Neural progenitor cell (in vitro differentiated cells): ENCODE results near the gene KCNMA1. TPM values are rescaled to one million over a fixed set of nuclear protein-coding genes. Genes with fewer than 3 reads are reported as not detected.

ENCODE experiments used
- DNase-seq: peaks from one replicate; pipeline ENCODE4 v3.0.0-alpha.2; 2016; ENCODE audit warnings: low spot score
- H2AFZ ChIP-seq: fragments of 200-600 bp; sonication (generic); replicated peaks from 2 replicates; pipeline ENCODE4 v1.6.1; 2016; ENCODE audit warnings: antibody characterized with exemption
- H3F3A ChIP-seq: fragments of 200-600 bp; sonication (generic); 2 replicates; pipeline ENCODE4 v1.6.1; 2016; ENCODE audit warnings: antibody characterized with exemption, low read depth
- H3K27ac ChIP-seq: fragments of 200-600 bp; sonication (generic); 2 replicates; pipeline ENCODE4 v1.5.1; 2016; ENCODE audit warnings: mild to moderate bottlenecking
- H3K27me3 ChIP-seq: fragments of 200-600 bp; sonication (generic); 2 replicates; pipeline ENCODE4 v1.6.1; 2016; ENCODE audit warnings: mild to moderate bottlenecking, moderate library complexity
- H3K36me3 ChIP-seq: fragments of 200-600 bp; sonication (generic); 2 replicates; pipeline ENCODE4 v1.5.1; 2016
- H3K4me1 ChIP-seq: fragments of 200-600 bp; sonication (generic); 2 replicates; pipeline ENCODE4 v1.6.1; 2016; ENCODE audit warnings: mixed run types
- H3K4me2 ChIP-seq: fragments of 200-600 bp; sonication (generic); 2 replicates; pipeline ENCODE4 v1.6.1; 2016
- H3K4me3 ChIP-seq: fragments of 200-600 bp; sonication (generic); 2 replicates; pipeline ENCODE4 v1.5.1; 2016
- H3K79me2 ChIP-seq: fragments of 200-600 bp; sonication (generic); 2 replicates; pipeline ENCODE4 v1.6.1; 2016; ENCODE audit warnings: low read depth
- H3K9ac ChIP-seq: fragments of 200-600 bp; sonication (generic); 2 replicates; pipeline ENCODE4 v1.6.1; 2016
- H3K9me3 ChIP-seq: fragments of 200-600 bp; sonication (generic); 2 replicates; pipeline ENCODE4 v1.5.1; 2016; ENCODE audit warnings: low read depth
- H4K20me1 ChIP-seq: fragments of 200-600 bp; sonication (generic); 2 replicates; pipeline ENCODE4 v1.6.1; 2016; ENCODE audit warnings: low read depth
- H3K27ac Mint-ChIP-seq: 3 replicates; pipeline ENCODE4 v1.8.0; 2021; ENCODE audit warnings: mixed read lengths
- H3K27me3 Mint-ChIP-seq: 2 replicates; pipeline ENCODE4 v1.8.0; 2022; ENCODE audit warnings: low read depth, mild to moderate bottlenecking, inconsistent platforms, moderate library complexity, mixed read lengths; ENCODE audit not compliant: insufficient read depth
- H3K36me3 Mint-ChIP-seq: 3 replicates; pipeline ENCODE4 v1.8.0; 2021; ENCODE audit warnings: mixed read lengths
- H3K4me1 Mint-ChIP-seq: 3 replicates; pipeline ENCODE4 v1.8.0; 2021; ENCODE audit warnings: mixed read lengths
- H3K4me3 Mint-ChIP-seq: 3 replicates; pipeline ENCODE4 v1.8.0; 2021; ENCODE audit warnings: mild to moderate bottlenecking, moderate library complexity, mixed read lengths
- H3K9me3 Mint-ChIP-seq: 3 replicates; pipeline ENCODE4 v1.8.0; 2020; ENCODE audit warnings: mixed read lengths
- EZH2 ChIP-seq: fragments of 200-600 bp; sonication (generic); IDR thresholded peaks from 2 replicates; pipeline ENCODE4 v1.6.1; 2017; ENCODE audit warnings: antibody characterized with exemption, mild to moderate bottlenecking, moderate library complexity
- EZH2phosphoT487 ChIP-seq: fragments of 200-600 bp; sonication (generic); IDR thresholded peaks from 2 replicates; pipeline ENCODE4 v1.6.1; 2017; ENCODE audit warnings: antibody characterized with exemption
- total RNA-seq: library from RNA; depleted of rRNA; stranded (reverse); fragments of >200 nt; gene quantifications from 2 replicates; pipeline ENCODE4 v1.2.3, GENCODE V29; 2015; ENCODE audit warnings: low replicate concordance
- TF ChIP-seq, protein P1 (sequence below): fragments of 200-600 bp; sonication (generic); IDR thresholded peaks from 2 replicates; pipeline ENCODE4 v1.5.1; 2017; ENCODE audit warnings: antibody characterized with exemption, mild to moderate bottlenecking

The KCNMA1 gene
- total RNA-seq, 1 donor from 2014 or later: 2.4 TPM

GRCh38 chr10:77253147-77253545 lies 384.5 kb downstream of the KCNMA1 start:
- Histone ChIP-seq H3F3A (peaks cover 12% of the 10 kb centered on the region), H3K27me3 (no peaks in the 10 kb centered on the region), H2AFZ (no peak overlapping the region), H3K79me2 (no peaks in the 10 kb centered on the region), H3K4me3 (no peak overlapping the region), H4K20me1 (no peaks in the 10 kb centered on the region), H3K4me1 (peaks cover 19% of the 10 kb centered on the region), H3K4me2 (no peak overlapping the region), H3K36me3 (no peaks in the 10 kb centered on the region), H3K27ac (no peak overlapping the region), H3K9ac (no peak overlapping the region), H3K9me3 (no peaks in the 10 kb centered on the region)
- DNase-seq: peak; percentile 13
- Mint-ChIP-seq H3K27ac (no peak overlapping the region), H3K4me3 (no peak overlapping the region), H3K36me3 (no peaks in the 10 kb centered on the region), H3K4me1 (peaks cover 21% of the 10 kb centered on the region), H3K9me3 (no peaks in the 10 kb centered on the region), H3K27me3 (peaks cover 3% of the 10 kb centered on the region)
- no peak for TF ChIP-seq EZH2
- TF ChIP-seq EZH2phosphoT487: no peak
- TF ChIP-seq, protein P1, sequence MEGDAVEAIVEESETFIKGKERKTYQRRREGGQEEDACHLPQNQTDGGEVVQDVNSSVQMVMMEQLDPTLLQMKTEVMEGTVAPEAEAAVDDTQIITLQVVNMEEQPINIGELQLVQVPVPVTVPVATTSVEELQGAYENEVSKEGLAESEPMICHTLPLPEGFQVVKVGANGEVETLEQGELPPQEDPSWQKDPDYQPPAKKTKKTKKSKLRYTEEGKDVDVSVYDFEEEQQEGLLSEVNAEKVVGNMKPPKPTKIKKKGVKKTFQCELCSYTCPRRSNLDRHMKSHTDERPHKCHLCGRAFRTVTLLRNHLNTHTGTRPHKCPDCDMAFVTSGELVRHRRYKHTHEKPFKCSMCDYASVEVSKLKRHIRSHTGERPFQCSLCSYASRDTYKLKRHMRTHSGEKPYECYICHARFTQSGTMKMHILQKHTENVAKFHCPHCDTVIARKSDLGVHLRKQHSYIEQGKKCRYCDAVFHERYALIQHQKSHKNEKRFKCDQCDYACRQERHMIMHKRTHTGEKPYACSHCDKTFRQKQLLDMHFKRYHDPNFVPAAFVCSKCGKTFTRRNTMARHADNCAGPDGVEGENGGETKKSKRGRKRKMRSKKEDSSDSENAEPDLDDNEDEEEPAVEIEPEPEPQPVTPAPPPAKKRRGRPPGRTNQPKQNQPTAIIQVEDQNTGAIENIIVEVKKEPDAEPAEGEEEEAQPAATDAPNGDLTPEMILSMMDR: no peak

- Mint-ChIP-seq H3K4me1 (peaks cover 23% of the 10 kb centered on the region), H3K27ac (no peak overlapping the region), H3K4me3 (no peak overlapping the region), H3K27me3 (peaks cover 5% of the 10 kb centered on the region), H3K36me3 (no peaks in the 10 kb centered on the region), H3K9me3 (no peaks in the 10 kb centered on the region)
- Histone ChIP-seq H3K9me3 (no peaks in the 10 kb centered on the region), H3K27ac (no peak overlapping the region), H3K4me1 (peaks cover 19% of the 10 kb centered on the region), H3F3A (peaks cover 12% of the 10 kb centered on the region), H3K4me3 (no peak overlapping the region), H3K27me3 (no peaks in the 10 kb centered on the region), H3K4me2 (no peak overlapping the region), H3K9ac (no peak overlapping the region), H2AFZ (no peak overlapping the region), H4K20me1 (no peaks in the 10 kb centered on the region), H3K36me3 (no peaks in the 10 kb centered on the region), H3K79me2 (no peaks in the 10 kb centered on the region)
- DNase-seq: no peak
- TF ChIP-seq EZH2 (no peak), EZH2phosphoT487 (no peak)
- TF ChIP-seq, protein P1: no peak
Measured at GRCh38 chr10:77252380-77253146, 385.0 kb downstream of the KCNMA1 start.

GRCh38 chr10:77251297-77252013 lies 386.2 kb downstream of the KCNMA1 start:
- Mint-ChIP-seq H3K4me3 (no peak overlapping the region), H3K27me3 (peaks cover 5% of the 10 kb centered on the region), H3K36me3 (no peaks in the 10 kb centered on the region), H3K27ac (no peak overlapping the region), H3K9me3 (no peaks in the 10 kb centered on the region), H3K4me1 (peaks cover 34% of the 10 kb centered on the region)
- Histone ChIP-seq H3K4me3 (no peak overlapping the region), H3K4me1 (peaks cover 18% of the 10 kb centered on the region), H3K36me3 (no peaks in the 10 kb centered on the region), H3K79me2 (no peaks in the 10 kb centered on the region), H3F3A (peaks cover 12% of the 10 kb centered on the region), H2AFZ (no peak overlapping the region), H4K20me1 (no peaks in the 10 kb centered on the region), H3K27ac (no peak overlapping the region), H3K9ac (no peak overlapping the region), H3K27me3 (no peaks in the 10 kb centered on the region), H3K9me3 (no peaks in the 10 kb centered on the region), H3K4me2 (no peak overlapping the region)
- TF ChIP-seq, protein P1: peak; percentile 83
- no peak for TF ChIP-seq EZH2
- DNase-seq: peak; percentile 73
